ENCODE measurements around the gene QRICH2.

- no peak for TF ChIP-seq EZH2 (IDR thresholded peaks at IDR 0.05; ENCODE audit: borderline replicate concordance, control insufficient read depth, low read depth, low read length)
- no peak for TF ChIP-seq CTCF (IDR thresholded peaks at IDR 0.05 in 2 of 3, conservative IDR thresholded peaks at IDR 0.05 in 1 of 3; ENCODE audit: control insufficient read depth in 2 of 3, extremely low read depth in 1 of 3, insufficient read depth in 1 of 3, low read depth in 3 of 3, low read length in 3 of 3)
- TF ChIP-seq BRCA1 (IDR thresholded peaks at IDR 0.05; ENCODE audit: low read depth, low read length), result no peak
- no peak for TF ChIP-seq CHD2 (IDR thresholded peaks at IDR 0.05; ENCODE audit: borderline replicate concordance, low read depth, low read length)
- TF ChIP-seq ATF2 (IDR thresholded peaks at IDR 0.05; ENCODE audit: low read length), result no peak
- TF ChIP-seq SUZ12 (IDR thresholded peaks at IDR 0.05; ENCODE audit: unreplicated experiment), result no peak
- no peak for TF ChIP-seq ZBTB33 (IDR thresholded peaks at IDR 0.05)
- TF ChIP-seq SUPT20H (IDR thresholded peaks at IDR 0.05; ENCODE audit: borderline replicate concordance, control insufficient read depth, low read depth, low read length), result no peak
- no peak for TF ChIP-seq POLR2AphosphoS2 (IDR thresholded peaks at IDR 0.05; ENCODE audit: low read depth, low read length)
- no peak for TF ChIP-seq SREBF2 (IDR thresholded peaks at IDR 0.05; ENCODE audit: low read length)
- TF ChIP-seq WRNIP1 (IDR thresholded peaks at IDR 0.05; ENCODE audit: borderline replicate concordance, low read depth, low read length), result no peak
Observed at GRCh38 chr17:76331083-76331482, 23.0 kb upstream of the QRICH2 start.
